GM23338 (cell line): ENCODE measurements around the gene DZIP1.

ENCODE experiments used
- CREB1 ChIP-seq: fragments of 250-450 bp; sonication (Bioruptor Pico); IDR thresholded peaks from 2 replicates; pipeline ENCODE4 v1.5.0; 2020; ENCODE audit warnings: low read depth, mild to moderate bottlenecking, moderate library complexity
- EZH2 ChIP-seq: fragments of 200-600 bp; sonication (generic); IDR thresholded peaks from one replicate; pipeline ENCODE4 v1.8.0; 2017; ENCODE audit warnings: antibody characterized with exemption, mild to moderate bottlenecking, low read depth; ENCODE audit not compliant: unreplicated experiment
- EZH2phosphoT487 ChIP-seq: fragments of 200-600 bp; sonication (generic); IDR thresholded peaks from one replicate; pipeline ENCODE4 v1.8.1; 2018; ENCODE audit warnings: antibody characterized with exemption; ENCODE audit not compliant: unreplicated experiment
- JUNB ChIP-seq: IDR thresholded peaks from one replicate; pipeline ENCODE4 v1.6.1; 2016; ENCODE audit warnings: antibody characterized with exemption; ENCODE audit not compliant: unreplicated experiment
- NANOG ChIP-seq: IDR thresholded peaks from 2 replicates; pipeline ENCODE4 v1.6.1; 2016; ENCODE audit warnings: antibody characterized with exemption, borderline replicate concordance
- POLR2AphosphoS5 ChIP-seq: IDR thresholded peaks from 2 replicates; pipeline ENCODE4 v1.6.1; 2016; ENCODE audit warnings: antibody characterized with exemption, low read depth
- TF ChIP-seq, protein P1 (sequence below), 2 experiments: fragments of 200-600 bp in 1 of 2; sonication (generic) in 1 of 2; conservative IDR thresholded peaks; 2 replicates each; pipeline versions ENCODE4 v1.5.1 to v1.6.1; 2016 to 2017; ENCODE audit warnings: antibody characterized with exemption in 2 of 2, low read depth in 2 of 2, mild to moderate bottlenecking in 2 of 2, moderate library complexity in 1 of 2
- TF ChIP-seq, protein P2 (sequence below): IDR thresholded peaks from one replicate; pipeline ENCODE4 v1.6.1; 2018; ENCODE audit warnings: antibody characterized with exemption; ENCODE audit not compliant: unreplicated experiment

DNA sequence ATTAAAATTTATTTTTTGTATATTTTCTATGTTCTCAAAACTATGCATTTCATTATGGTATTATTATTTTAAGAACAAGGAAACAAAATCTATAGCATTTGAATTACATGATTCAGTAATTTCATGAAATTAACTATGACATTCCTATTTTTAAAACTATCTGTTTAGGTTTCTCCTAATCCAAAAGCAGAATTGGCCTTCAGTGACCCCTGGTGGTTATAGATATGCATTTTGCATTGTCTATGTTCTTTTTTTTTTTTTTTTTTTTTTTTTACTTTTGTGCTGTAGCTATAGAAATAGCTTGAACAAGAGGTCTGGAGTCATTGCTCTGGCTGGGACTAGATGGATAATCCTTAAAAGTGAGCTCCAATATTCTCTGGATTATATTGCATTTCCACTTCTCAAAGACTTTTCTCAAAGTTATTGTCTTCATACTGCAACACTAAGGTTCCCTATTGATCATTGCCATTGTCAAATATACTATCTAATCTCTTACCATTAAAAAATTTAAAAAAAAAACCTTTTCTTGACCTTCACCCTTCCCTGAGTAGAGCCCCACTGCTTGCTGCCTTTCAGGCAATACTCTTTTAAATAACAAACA, 16.6 kb upstream of the DZIP1 start:
- TF ChIP-seq, protein P1, sequence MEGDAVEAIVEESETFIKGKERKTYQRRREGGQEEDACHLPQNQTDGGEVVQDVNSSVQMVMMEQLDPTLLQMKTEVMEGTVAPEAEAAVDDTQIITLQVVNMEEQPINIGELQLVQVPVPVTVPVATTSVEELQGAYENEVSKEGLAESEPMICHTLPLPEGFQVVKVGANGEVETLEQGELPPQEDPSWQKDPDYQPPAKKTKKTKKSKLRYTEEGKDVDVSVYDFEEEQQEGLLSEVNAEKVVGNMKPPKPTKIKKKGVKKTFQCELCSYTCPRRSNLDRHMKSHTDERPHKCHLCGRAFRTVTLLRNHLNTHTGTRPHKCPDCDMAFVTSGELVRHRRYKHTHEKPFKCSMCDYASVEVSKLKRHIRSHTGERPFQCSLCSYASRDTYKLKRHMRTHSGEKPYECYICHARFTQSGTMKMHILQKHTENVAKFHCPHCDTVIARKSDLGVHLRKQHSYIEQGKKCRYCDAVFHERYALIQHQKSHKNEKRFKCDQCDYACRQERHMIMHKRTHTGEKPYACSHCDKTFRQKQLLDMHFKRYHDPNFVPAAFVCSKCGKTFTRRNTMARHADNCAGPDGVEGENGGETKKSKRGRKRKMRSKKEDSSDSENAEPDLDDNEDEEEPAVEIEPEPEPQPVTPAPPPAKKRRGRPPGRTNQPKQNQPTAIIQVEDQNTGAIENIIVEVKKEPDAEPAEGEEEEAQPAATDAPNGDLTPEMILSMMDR (conservative IDR thresholded peaks at IDR 0.05; ENCODE audit: low read depth in 2 of 2): peak; percentile 58 to 78
- TF ChIP-seq POLR2AphosphoS5 (no peak), JUNB (no peak), NANOG (no peak), EZH2 (no peak), CREB1 (CRISPR knock-in tag) (no peak), EZH2phosphoT487 (no peak)
- TF ChIP-seq, protein P2, sequence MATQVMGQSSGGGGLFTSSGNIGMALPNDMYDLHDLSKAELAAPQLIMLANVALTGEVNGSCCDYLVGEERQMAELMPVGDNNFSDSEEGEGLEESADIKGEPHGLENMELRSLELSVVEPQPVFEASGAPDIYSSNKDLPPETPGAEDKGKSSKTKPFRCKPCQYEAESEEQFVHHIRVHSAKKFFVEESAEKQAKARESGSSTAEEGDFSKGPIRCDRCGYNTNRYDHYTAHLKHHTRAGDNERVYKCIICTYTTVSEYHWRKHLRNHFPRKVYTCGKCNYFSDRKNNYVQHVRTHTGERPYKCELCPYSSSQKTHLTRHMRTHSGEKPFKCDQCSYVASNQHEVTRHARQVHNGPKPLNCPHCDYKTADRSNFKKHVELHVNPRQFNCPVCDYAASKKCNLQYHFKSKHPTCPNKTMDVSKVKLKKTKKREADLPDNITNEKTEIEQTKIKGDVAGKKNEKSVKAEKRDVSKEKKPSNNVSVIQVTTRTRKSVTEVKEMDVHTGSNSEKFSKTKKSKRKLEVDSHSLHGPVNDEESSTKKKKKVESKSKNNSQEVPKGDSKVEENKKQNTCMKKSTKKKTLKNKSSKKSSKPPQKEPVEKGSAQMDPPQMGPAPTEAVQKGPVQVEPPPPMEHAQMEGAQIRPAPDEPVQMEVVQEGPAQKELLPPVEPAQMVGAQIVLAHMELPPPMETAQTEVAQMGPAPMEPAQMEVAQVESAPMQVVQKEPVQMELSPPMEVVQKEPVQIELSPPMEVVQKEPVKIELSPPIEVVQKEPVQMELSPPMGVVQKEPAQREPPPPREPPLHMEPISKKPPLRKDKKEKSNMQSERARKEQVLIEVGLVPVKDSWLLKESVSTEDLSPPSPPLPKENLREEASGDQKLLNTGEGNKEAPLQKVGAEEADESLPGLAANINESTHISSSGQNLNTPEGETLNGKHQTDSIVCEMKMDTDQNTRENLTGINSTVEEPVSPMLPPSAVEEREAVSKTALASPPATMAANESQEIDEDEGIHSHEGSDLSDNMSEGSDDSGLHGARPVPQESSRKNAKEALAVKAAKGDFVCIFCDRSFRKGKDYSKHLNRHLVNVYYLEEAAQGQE: no peak
